GM12875 (cell line): ENCODE measurements around the gene KDM4F.

ENCODE experiments used
- H3K4me3 ChIP-seq: one replicate; pipeline ENCODE4 v1.5.1; 2011; ENCODE audit warnings: low read depth, low read length, control low read depth
- CTCF ChIP-seq: IDR thresholded peaks from 2 replicates; pipeline ENCODE4 v1.5.1; 2011; ENCODE audit warnings: low read depth, mild to moderate bottlenecking, control low read depth, inconsistent platforms, low read length, moderate library complexity, borderline replicate concordance; ENCODE audit not compliant: insufficient read depth

Gene KDM4F

DNA sequence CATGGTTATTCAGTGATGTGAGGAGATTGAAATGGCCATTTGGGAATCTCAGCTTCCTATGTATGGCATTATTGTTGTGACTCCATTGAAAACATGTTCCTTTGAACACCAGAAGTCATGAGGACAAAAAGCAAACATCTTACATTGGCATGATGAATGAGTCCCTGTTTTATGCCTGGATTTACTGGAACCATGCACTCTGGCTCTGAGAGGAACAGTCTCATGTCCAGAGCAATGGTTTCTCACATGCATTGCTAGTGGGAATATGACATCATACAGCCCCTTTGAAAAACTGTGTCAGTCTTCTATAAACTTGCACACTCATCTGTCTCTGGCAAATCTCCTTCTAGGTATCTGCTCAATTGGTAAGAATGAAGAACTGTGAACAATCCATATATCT is 3.4 kb upstream of the KDM4F start:
- H3K4me3 ChIP-seq = no peak overlapping the region
- TF ChIP-seq CTCF = no peak

DNA sequence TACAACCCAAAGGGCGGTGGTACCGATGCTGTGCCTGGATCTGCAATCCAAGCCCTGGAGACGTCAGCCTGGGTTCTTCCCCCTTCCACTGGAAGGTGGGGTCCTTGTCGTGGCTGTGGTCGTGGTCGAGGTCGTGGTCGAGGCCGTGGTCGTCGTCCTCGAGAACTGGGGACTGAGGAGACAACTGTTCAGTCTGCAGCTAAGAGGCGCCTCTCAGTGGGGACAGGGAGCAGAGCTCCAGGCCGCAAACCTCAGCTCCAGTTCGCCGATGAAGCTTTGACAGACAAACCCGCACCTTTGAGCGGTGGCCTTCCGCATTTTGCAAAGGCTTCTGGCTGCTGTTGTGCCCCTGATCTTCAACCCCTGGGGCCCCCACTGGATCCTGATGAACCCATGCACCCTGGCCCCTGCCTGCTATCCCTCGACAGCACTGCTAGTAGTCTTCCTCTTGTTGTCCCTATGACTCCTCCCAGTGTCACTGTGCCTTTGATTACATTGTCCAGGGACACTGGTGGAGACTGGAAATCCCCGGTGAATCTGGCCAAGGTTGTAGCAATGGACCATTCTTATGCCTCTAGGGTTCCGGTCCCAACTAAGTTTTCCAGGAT is 1.5 kb downstream of the KDM4F start:
- TF ChIP-seq CTCF = no peak
- no peak overlapping the region for H3K4me3 ChIP-seq

DNA sequence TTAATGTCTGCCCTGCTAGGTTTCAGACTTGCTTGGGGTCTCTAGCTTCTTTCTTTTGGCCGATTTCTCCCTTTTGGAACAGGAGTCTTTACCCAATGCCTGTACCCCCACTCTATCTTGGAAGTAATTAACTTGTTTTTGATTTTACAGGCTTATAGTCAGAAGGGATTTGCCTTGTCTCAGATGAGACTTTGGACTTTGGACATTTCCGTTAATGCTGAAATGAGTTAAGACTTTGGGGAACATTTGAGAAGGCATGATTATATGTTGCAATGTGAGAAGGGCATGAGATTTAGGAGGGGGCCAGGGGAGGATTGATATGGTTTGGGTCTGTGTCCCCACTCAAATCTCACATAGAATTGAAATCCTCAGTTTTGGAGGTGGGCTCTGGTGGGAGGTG is 5.1 kb downstream of the KDM4F start:
- no peak for TF ChIP-seq CTCF
- no peak overlapping the region for H3K4me3 ChIP-seq

DNA sequence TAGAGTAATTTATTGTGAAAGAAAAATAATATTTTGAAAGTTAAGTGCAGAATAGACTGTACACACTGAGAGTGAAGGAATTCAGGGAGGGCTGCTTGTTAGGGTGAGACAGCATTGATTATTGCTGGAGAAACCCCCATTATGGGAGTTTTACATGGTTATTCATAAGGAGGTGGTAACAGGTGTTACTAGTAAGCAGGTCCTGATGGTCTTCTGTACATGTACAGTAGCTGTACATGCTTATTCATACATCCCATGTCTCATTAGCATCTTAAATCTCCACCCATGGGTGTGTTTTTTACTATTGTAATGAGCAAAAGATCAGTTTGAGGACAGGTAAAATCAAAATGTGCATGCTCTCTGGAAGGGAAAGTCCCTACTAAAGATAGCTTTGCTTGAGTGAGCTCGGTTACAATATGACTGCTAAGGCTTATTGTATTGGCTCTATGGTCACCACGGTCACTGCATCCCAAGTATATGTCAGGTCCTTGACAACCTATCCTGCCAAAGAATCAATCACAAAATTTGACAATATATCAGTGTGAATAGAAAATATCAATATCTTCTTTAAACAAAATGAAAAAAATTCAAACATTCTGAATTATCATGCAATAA is 6.2 kb downstream of the KDM4F start:
- no peak for TF ChIP-seq CTCF

GRCh38 chr11:95057959-95058358 is 8.7 kb downstream of the KDM4F start:
- no peak for TF ChIP-seq CTCF
- no peak overlapping the region for H3K4me3 ChIP-seq

More for the DNA sequence above, 6.2 kb downstream of the KDM4F start:
- no peak overlapping the region for H3K4me3 ChIP-seq

DNA sequence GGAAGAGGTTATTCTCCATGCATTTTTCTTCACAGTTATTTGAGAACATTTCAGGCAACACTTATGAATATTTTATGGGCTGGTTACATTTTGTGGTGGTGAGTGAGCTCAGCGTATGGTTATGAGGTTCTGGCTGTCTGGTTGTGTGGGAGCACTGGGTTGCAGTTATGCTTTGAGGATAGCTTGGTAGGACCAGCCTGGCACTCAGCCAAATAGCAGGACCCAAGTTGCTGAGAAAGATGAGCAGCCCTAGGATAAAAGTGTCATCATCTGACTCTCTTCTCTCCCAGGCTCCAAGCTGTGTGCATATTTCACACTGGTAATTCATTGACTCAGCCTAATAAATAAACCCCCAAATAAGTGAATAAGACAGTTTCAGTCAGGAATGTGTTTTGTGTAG is 9.4 kb downstream of the KDM4F start:
- no peak for TF ChIP-seq CTCF
- no peak overlapping the region for H3K4me3 ChIP-seq

DNA sequence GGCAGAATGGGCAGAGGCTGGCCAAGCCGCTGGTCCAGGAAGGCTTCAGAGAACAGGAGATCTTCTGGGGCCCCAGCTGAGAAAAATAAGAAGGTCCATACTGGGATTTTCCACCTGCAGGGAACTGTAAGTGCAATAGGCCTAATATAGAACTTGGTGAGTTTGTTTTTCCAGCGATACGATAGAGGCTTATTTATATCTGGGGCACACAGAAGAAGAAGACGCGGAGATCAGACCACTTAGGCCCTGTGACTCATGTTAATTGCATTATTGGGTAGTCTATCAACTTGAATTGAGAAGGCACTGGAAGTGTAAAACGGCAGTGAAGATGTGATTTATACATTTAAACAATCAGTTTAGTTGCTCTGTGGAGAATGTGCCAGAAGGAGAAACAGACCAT is 9.8 kb downstream of the KDM4F start:
- TF ChIP-seq CTCF = no peak
- H3K4me3 ChIP-seq = no peak overlapping the region
